Measurements from ENCODE around the gene CDK5RAP2.

Gene CDK5RAP2

GRCh38 chr9:120343416-120343815 lies 236.6 kb downstream of the CDK5RAP2 start:
- H3K4me2 ChIP-seq (ENCODE audit: low read length) = no peak overlapping the region
- TF ChIP-seq CTCF (IDR thresholded peaks at IDR 0.05; ENCODE audit: low read depth, low read length) = no peak
- no peak for TF ChIP-seq EZH2phosphoT487 (IDR thresholded peaks at IDR 0.05; ENCODE audit: low read depth)
- no peak overlapping the region for H3K9ac ChIP-seq (ENCODE audit: low read length)

More at GRCh38 chr9:120343416-120343815, 236.6 kb downstream of the CDK5RAP2 start:
- no peaks in the 10 kb centered on the region for H3K9me3 ChIP-seq (ENCODE audit: insufficient read depth, low read length)
- H3K4me1 ChIP-seq (ENCODE audit: low read length) = no peaks in the 10 kb centered on the region
- peaks cover 13% of the 10 kb centered on the region for H3K27me3 ChIP-seq (ENCODE audit: low read depth, low read length)
- H4K20me1 ChIP-seq (ENCODE audit: insufficient read depth, low read length) = no peaks in the 10 kb centered on the region
- H3K36me3 ChIP-seq (replicated peaks; ENCODE audit: low read depth, low read length) = no peaks in the 10 kb centered on the region
- H2AFZ ChIP-seq (ENCODE audit: low read depth, low read length) = no peak overlapping the region
- H3K4me3 ChIP-seq (ENCODE audit: low read length) = no peak overlapping the region
- H3K79me2 ChIP-seq (ENCODE audit: low read length) = no peaks in the 10 kb centered on the region
- no peak overlapping the region for H3K27ac ChIP-seq (ENCODE audit: low read length)
